Measurements from ENCODE around the gene ZFHX3.
A peak's percentile ranks its signal among the peaks of the same experiment; 100 is the strongest.

Gene ZFHX3

DNA sequence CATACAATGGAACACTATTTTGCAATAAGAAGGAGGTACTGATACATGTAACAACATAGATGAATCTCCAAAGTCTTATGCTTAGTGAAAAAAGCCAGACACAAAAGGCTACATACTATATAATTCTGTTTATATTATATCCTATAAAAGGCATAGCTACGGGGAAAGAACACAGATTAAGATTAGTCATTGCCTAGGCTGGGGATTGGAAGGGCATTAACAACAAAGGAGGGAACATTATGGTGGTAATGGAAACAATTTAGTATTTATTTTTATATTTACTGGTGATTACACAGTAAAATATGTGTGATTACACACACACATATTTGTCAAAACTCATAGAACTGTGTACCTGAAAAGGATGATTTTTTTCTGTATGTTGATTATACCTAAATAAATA, 278.1 kb downstream of the ZFHX3 start:
- H3K36me3 ChIP-seq = no peaks in the 10 kb centered on the region
- no peaks in the 10 kb centered on the region for H3K9me3 ChIP-seq
- TF ChIP-seq, protein P1, sequence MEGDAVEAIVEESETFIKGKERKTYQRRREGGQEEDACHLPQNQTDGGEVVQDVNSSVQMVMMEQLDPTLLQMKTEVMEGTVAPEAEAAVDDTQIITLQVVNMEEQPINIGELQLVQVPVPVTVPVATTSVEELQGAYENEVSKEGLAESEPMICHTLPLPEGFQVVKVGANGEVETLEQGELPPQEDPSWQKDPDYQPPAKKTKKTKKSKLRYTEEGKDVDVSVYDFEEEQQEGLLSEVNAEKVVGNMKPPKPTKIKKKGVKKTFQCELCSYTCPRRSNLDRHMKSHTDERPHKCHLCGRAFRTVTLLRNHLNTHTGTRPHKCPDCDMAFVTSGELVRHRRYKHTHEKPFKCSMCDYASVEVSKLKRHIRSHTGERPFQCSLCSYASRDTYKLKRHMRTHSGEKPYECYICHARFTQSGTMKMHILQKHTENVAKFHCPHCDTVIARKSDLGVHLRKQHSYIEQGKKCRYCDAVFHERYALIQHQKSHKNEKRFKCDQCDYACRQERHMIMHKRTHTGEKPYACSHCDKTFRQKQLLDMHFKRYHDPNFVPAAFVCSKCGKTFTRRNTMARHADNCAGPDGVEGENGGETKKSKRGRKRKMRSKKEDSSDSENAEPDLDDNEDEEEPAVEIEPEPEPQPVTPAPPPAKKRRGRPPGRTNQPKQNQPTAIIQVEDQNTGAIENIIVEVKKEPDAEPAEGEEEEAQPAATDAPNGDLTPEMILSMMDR (IDR thresholded peaks at IDR 0.05; ENCODE audit: low read depth, low read length) = no peak
- DNase-seq = no peak
- no peak overlapping the region for H3K4me3 ChIP-seq (ENCODE audit: low read depth, low read length)
- H3K4me1 ChIP-seq = no peaks in the 10 kb centered on the region
- H3K27me3 ChIP-seq = no peaks in the 10 kb centered on the region

DNA sequence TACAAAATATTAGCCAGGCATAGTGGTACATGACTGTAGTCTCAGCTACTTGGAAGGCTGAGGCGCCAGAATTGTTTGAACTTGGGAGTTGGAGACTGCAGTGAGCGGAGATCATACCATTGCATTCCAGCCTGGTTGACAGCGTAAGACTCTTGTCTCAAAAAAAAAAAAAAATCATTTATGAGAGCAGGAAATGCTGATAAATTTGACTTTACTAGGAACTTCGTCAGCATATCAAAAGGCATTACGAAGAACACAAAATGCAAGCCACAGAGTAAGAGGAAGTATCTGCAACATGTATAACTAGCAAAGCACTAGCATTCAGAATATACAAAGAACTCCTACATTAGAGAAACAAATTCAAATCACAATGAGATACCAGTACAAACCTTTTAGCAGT, 279.3 kb downstream of the ZFHX3 start:
- H3K9me3 ChIP-seq = no peaks in the 10 kb centered on the region
- DNase-seq = no peak
- H3K4me3 ChIP-seq (ENCODE audit: low read depth, low read length) = no peak overlapping the region
- no peaks in the 10 kb centered on the region for H3K36me3 ChIP-seq
- TF ChIP-seq, protein P1 (IDR thresholded peaks at IDR 0.05; ENCODE audit: low read depth, low read length) = no peak
- no peaks in the 10 kb centered on the region for H3K27me3 ChIP-seq
- peaks cover 7% of the 10 kb centered on the region for H3K4me1 ChIP-seq

DNA sequence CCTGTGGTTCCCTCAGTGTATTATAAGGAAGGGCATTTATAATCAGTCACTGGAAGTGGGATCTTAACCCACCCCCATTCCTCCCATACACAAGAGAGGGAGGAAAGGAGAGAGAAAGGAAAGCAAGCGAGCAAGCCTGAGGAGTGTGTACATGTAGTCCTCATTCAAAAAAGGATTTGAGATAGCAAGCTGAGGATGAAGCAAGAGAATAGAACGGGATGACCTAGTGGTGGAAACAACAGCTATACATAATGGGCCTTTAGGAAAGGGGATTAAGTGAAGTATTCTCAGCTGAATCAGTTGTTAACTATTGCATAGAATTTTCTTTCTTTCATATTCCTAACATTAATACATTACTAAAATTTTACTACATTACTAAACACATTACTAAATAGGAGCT, 281.4 kb downstream of the ZFHX3 start:
- Histone ChIP-seq H3K27me3 (no peaks in the 10 kb centered on the region), H3K4me3 (ENCODE audit: low read depth, low read length) (no peak overlapping the region), H3K36me3 (no peaks in the 10 kb centered on the region), H3K4me1 (peaks cover 7% of the 10 kb centered on the region), H3K9me3 (no peaks in the 10 kb centered on the region)
- TF ChIP-seq, protein P1 (IDR thresholded peaks at IDR 0.05; ENCODE audit: low read depth, low read length) = no peak
- no peak for DNase-seq

DNA sequence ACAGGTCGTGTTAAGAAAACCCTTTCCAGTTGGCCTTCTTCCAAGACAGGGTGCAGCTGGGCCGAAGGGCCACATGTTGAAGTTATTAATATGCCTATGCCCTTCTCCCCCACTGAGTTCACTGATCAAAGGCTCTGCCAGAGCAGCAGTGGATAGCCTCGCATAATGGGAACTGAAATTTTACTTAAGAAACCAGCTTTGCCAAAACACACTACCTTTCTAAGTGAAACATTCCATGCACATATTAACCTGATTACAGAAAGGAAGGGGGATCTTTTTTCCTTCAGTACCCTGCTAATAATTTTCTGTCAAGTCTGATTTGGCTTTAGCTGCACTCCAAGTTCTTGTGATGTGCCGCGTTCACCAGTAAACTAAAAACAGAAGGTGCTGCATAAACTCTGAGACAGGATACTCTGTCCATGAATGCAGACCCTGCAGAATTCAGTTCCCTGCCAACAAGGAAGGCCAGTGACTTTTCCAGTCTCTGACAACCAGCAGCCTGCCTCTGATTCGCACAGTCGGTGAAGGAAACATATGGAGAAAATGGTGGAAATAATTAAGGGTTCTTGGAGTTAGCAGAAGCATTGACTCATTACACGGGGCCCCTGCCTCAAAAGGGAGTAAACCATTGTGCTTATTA, 283.8 kb downstream of the ZFHX3 start:
- no peaks in the 10 kb centered on the region for H3K9me3 ChIP-seq
- no peaks in the 10 kb centered on the region for H3K27me3 ChIP-seq
- DNase-seq = no peak
- H3K4me3 ChIP-seq (ENCODE audit: low read depth, low read length) = no peak overlapping the region
- TF ChIP-seq, protein P1 (IDR thresholded peaks at IDR 0.05; ENCODE audit: low read depth, low read length) = no peak
- H3K4me1 ChIP-seq = peaks cover 13% of the 10 kb centered on the region
- H3K36me3 ChIP-seq = no peaks in the 10 kb centered on the region

DNA sequence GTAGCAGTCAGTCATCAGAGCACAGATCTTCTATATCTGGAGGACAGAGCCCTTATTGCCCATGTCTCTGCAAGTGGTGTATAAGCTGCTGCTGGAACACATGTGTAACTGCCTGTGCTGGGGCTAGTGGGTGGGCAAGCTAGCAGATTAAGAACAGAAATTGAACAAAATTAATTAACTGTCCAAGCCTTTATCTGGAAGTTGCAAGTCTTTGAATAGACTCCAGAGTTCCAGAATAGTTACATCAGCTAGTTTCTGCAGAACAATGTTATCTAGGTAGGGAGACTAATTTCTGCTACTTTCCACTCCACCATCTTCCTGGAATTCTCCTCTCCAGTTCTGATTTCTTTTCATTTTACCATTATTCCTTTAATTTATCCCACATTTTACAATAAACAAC, 287.3 kb downstream of the ZFHX3 start:
- Histone ChIP-seq H3K9me3 (no peaks in the 10 kb centered on the region), H3K36me3 (no peaks in the 10 kb centered on the region), H3K27me3 (no peaks in the 10 kb centered on the region), H3K4me3 (ENCODE audit: low read depth, low read length) (no peak overlapping the region), H3K4me1 (peaks cover 13% of the 10 kb centered on the region)
- peak; percentile 31 for DNase-seq
- TF ChIP-seq, protein P1 (IDR thresholded peaks at IDR 0.05; ENCODE audit: low read depth, low read length) = no peak

DNA sequence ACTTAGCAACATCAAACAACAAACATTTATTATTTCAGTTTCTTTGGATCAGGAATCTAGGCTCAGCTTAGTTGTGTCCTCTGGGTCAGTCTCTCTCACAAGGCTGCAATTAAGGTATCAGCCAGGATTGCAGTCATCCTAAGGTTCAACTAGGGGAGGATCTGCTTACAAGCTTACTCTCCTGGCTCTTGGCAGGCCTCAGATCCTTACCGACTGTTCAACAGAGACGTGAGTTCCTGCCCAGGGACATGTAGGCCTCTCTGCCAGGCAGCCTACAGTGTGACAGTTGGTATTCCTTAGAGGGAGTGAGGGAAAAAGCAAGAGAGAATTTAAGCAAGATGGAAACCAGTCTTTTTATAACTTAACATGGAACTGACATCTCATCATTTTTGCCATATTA, 294.0 kb downstream of the ZFHX3 start:
- DNase-seq = no peak
- Histone ChIP-seq H3K36me3 (no peaks in the 10 kb centered on the region), H3K27me3 (no peaks in the 10 kb centered on the region), H3K4me3 (ENCODE audit: low read depth, low read length) (no peak overlapping the region), H3K4me1 (no peaks in the 10 kb centered on the region), H3K9me3 (no peaks in the 10 kb centered on the region)
- TF ChIP-seq, protein P1 (IDR thresholded peaks at IDR 0.05; ENCODE audit: low read depth, low read length) = no peak

Measured in BE2C (cell line).